Natural killer cell (primary cell): ENCODE data around the gene FAM162A. TPM values are rescaled to one million over a fixed set of nuclear protein-coding genes. Genes with fewer than 3 reads are reported as not detected.

Source experiments
- ATAC-seq, 3 donors: fragments of 150-1000 bp in 2 of 3; fragments of 200-7000 bp in 1 of 3; cut with Tn5 transposase; 1 replicate in 1 of 3; 2 replicates in 2 of 3; pipeline ENCODE4 v1.10.0; 2021; ENCODE audit warnings: mild to moderate bottlenecking in 2 of 3, moderate library complexity in 2 of 3
- DNase-seq, 2 donors: peaks; one replicate each; pipeline versions ENCODE4 v3.0.0 to v3.0.0-alpha.2; 2013 to 2021; ENCODE audit warnings: mixed read lengths in 1 of 2
- H3K27ac ChIP-seq: one replicate; pipeline ENCODE4 v1.5.1; 2013; ENCODE audit warnings: mild to moderate bottlenecking, low read length
- H3K27me3 ChIP-seq: one replicate; pipeline ENCODE4 v1.6.1; 2013; ENCODE audit warnings: low read length; ENCODE audit not compliant: control insufficient read depth, insufficient read depth
- H3K36me3 ChIP-seq: one replicate; pipeline ENCODE4 v1.6.1; 2013; ENCODE audit warnings: low read length; ENCODE audit not compliant: control insufficient read depth, insufficient read depth
- H3K4me1 ChIP-seq: one replicate; pipeline ENCODE4 v1.6.1; 2013; ENCODE audit warnings: low read length; ENCODE audit not compliant: control insufficient read depth, insufficient read depth
- H3K4me3 ChIP-seq: one replicate; pipeline ENCODE4 v1.5.1; 2013; ENCODE audit warnings: low read length
- H3K9me3 ChIP-seq: one replicate; pipeline ENCODE4 v1.6.1; 2013; ENCODE audit warnings: low read length; ENCODE audit not compliant: control insufficient read depth, insufficient read depth
- H3K27ac Mint-ChIP-seq, 2 donors: one replicate each; pipeline ENCODE4 v1.8.0; 2022; ENCODE audit warnings: mild to moderate bottlenecking in 2 of 2, mixed read lengths in 2 of 2, moderate library complexity in 1 of 2
- H3K27me3 Mint-ChIP-seq, 2 donors: one replicate each; pipeline ENCODE4 v1.8.0; 2022; ENCODE audit warnings: low read depth in 2 of 2, mixed read lengths in 2 of 2
- H3K36me3 Mint-ChIP-seq: one replicate; pipeline ENCODE4 v1.8.0; 2022; ENCODE audit warnings: mixed read lengths
- H3K4me1 Mint-ChIP-seq, 2 donors: one replicate each; pipeline ENCODE4 v1.8.0; 2022; ENCODE audit warnings: mixed read lengths in 2 of 2
- H3K4me3 Mint-ChIP-seq: one replicate; pipeline ENCODE4 v1.8.0; 2022; ENCODE audit warnings: mild to moderate bottlenecking, moderate library complexity, mixed read lengths
- H3K9me3 Mint-ChIP-seq, 2 donors: one replicate each; pipeline ENCODE4 v1.8.0; 2022; ENCODE audit warnings: mixed read lengths in 2 of 2
- WGBS: methylation state at CpG from one replicate; pipeline ENCODE4 v1.1.7; 2013; ENCODE audit warnings: missing lambda C conversion rate; ENCODE audit not compliant: insufficient coverage; 5-methylcytosine and 5-hydroxymethylcytosine counted together
- intact Hi-C: fragments of 100-400 bp; cut with micrococcal nuclease; formaldehyde crosslinking; loops from one replicate; pipeline ENCODE4 v1.14.2; 2022
- total RNA-seq, 4 donors: library from RNA; stranded (reverse); fragments of 120-200 nt in 1 of 4; gene quantifications; one replicate each; pipeline versions ENCODE4 v1.2.3 to v1.2.4, GENCODE V29; 2013 to 2022
- TF ChIP-seq, protein P1 (sequence below): fragments of 200-600 bp; IDR thresholded peaks from one replicate; pipeline ENCODE4 v1.8.0; 2022; ENCODE audit warnings: antibody characterized with exemption

FAM162A gene
- total RNA-seq, 3 donors from 2014 or later (not counting 1 experiment from before 2014, with no cell fraction given) = 12.2 to 18.4 (median 16.3) TPM

DNA sequence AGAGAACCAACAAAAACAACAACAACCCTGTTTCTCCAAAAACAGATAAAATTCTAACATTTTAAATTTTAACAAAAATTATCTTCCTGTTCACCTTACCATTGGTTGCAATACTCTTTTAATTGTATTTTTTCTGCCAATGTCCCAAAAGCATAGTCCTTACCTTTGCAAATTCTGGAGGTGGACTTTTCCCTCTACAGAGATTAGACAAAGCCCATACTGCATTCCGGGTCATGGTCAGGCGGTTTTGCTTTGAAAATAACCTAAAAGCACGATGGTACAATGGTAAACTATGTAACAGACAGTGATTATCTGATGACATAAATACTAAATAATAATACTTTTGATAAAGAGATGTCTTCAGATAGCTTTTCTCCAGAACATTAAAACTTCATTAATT, 67.4 kb downstream of the FAM162A start:
- H3K27me3 ChIP-seq = no peaks in the 10 kb centered on the region
- H3K9me3 ChIP-seq = no peaks in the 10 kb centered on the region
- Mint-ChIP-seq H3K4me1 (peaks cover 11 to 13% of the 10 kb centered on the region in 2 donors), H3K9me3 (peaks cover 0 to 2% of the 10 kb centered on the region in 2 donors), H3K27me3 (no peaks in the 10 kb centered on the region), H3K27ac (peak overlapping the region in 1 of 2 donors; percentile 46), H3K4me3 (no peak overlapping the region), H3K36me3 (peaks cover 24% of the 10 kb centered on the region)
- H3K36me3 ChIP-seq = peaks cover 44% of the 10 kb centered on the region
- DNase-seq = no peak
- WGBS = 100% methylated on average over 1 of the region's 3 CpGs
- no peaks in the 10 kb centered on the region for H3K4me1 ChIP-seq
- TF ChIP-seq, protein P1, sequence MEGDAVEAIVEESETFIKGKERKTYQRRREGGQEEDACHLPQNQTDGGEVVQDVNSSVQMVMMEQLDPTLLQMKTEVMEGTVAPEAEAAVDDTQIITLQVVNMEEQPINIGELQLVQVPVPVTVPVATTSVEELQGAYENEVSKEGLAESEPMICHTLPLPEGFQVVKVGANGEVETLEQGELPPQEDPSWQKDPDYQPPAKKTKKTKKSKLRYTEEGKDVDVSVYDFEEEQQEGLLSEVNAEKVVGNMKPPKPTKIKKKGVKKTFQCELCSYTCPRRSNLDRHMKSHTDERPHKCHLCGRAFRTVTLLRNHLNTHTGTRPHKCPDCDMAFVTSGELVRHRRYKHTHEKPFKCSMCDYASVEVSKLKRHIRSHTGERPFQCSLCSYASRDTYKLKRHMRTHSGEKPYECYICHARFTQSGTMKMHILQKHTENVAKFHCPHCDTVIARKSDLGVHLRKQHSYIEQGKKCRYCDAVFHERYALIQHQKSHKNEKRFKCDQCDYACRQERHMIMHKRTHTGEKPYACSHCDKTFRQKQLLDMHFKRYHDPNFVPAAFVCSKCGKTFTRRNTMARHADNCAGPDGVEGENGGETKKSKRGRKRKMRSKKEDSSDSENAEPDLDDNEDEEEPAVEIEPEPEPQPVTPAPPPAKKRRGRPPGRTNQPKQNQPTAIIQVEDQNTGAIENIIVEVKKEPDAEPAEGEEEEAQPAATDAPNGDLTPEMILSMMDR = no peak
- H3K27ac ChIP-seq = no peak overlapping the region
- intact Hi-C loops = no loop called here
- no peak for ATAC-seq
- no peak overlapping the region for H3K4me3 ChIP-seq

DNA sequence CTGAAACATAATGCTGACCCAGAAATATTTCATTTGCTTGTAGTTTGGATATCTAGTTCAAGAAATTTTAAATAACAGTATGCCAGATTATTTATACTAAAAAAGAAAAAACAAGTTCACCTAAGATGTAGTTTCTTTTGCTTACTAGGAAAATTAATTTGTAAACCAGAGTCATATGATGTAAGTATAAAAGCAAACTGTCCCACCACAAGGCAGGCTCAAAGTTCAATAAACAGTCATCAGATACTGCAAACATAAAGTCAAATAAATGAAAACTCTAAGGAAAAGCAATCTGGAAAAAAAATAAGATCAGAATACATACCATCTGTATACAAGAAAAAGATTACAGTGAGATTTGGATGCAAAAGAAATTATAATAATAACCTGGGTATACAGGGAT, 72.1 kb downstream of the FAM162A start:
- intact Hi-C loops = no loop called here
- H3K27ac ChIP-seq = no peak overlapping the region
- H3K4me1 ChIP-seq = no peaks in the 10 kb centered on the region
- H3K4me3 ChIP-seq = no peak overlapping the region
- H3K4me3 Mint-ChIP-seq = no peak overlapping the region
- no peaks in the 10 kb centered on the region for H3K27me3 Mint-ChIP-seq
- H3K27ac Mint-ChIP-seq = peak overlapping the region in 1 of 2 donors; percentile 13
- TF ChIP-seq, protein P1 = no peak
- H3K9me3 Mint-ChIP-seq = no peaks in the 10 kb centered on the region
- no peak for DNase-seq
- H3K36me3 ChIP-seq = peaks cover 60% of the 10 kb centered on the region
- peaks cover 5% of the 10 kb centered on the region for H3K36me3 Mint-ChIP-seq
- H3K4me1 Mint-ChIP-seq = peaks cover 0 to 13% of the 10 kb centered on the region in 2 donors
- H3K9me3 ChIP-seq = no peaks in the 10 kb centered on the region
- no peaks in the 10 kb centered on the region for H3K27me3 ChIP-seq
- ATAC-seq = no peak

DNA sequence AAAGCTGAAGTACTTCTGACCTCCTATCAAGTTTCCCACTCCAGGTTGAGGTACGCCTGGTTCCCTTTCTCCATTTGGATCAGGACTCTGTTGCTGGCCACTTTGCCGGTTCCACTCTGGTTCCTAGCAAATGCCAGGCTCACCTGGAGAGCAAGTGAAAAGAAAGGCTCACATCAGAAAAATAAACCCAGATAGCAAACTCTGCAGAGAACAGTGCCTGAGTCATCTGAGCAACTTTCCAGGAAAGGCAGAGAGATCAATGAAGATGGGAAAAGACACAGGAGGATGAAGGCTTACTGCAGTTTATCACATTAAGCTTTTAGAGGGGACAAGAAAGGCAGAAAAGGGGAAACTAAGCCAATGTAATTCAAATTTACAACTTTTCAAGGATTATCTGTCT, 73.7 kb downstream of the FAM162A start:
- intact Hi-C loops = loop anchor here (2.0 kb wide), 1 partner anchor 221 kb away; no protein-coding TSS in a partner anchor
- 96% methylated on average over 2 of the region's 2 CpGs for WGBS
- peaks cover 17% of the 10 kb centered on the region for H3K36me3 Mint-ChIP-seq

More for the DNA sequence above, 73.7 kb downstream of the FAM162A start:
- Mint-ChIP-seq H3K4me3 (no peak overlapping the region), H3K4me1 (peaks cover 0 to 13% of the 10 kb centered on the region in 2 donors), H3K27me3 (no peaks in the 10 kb centered on the region), H3K9me3 (no peaks in the 10 kb centered on the region), H3K27ac (no peak overlapping the region)
- no peak for DNase-seq
- Histone ChIP-seq H3K9me3 (no peaks in the 10 kb centered on the region), H3K4me1 (no peaks in the 10 kb centered on the region), H3K36me3 (peaks cover 64% of the 10 kb centered on the region), H3K27me3 (no peaks in the 10 kb centered on the region), H3K4me3 (no peak overlapping the region), H3K27ac (no peak overlapping the region)
- TF ChIP-seq, protein P1 = no peak
- ATAC-seq = no peak
